NT2/D1 (cell line): ENCODE results near the gene TTC9C.

Experiments used
- SUZ12 ChIP-seq: IDR thresholded peaks from 2 replicates; pipeline ENCODE4 v1.6.1; 2011; ENCODE audit not compliant: insufficient read length, insufficient read depth; ENCODE audit errors: extremely low read depth
- YY1 ChIP-seq: IDR thresholded peaks from 2 replicates; pipeline ENCODE4 v1.6.1; 2011; ENCODE audit not compliant: insufficient read length, insufficient read depth
- ZNF274 ChIP-seq: IDR thresholded peaks from 2 replicates; pipeline ENCODE4 v1.6.1; 2011; ENCODE audit warnings: mild to moderate bottlenecking, low read depth, low read length

GRCh38 chr11:62688491-62688890 is 39.8 kb upstream of the TTC9C start:
- TF ChIP-seq SUZ12, result no peak
- TF ChIP-seq ZNF274, result no peak
- no peak for TF ChIP-seq YY1
